ENCODE measurements around the gene NPAS1. TPM values are rescaled to one million over a fixed set of nuclear protein-coding genes. Genes with fewer than 3 reads are reported as not detected.

Gene NPAS1
- total RNA-seq: 10.0 TPM

DNA sequence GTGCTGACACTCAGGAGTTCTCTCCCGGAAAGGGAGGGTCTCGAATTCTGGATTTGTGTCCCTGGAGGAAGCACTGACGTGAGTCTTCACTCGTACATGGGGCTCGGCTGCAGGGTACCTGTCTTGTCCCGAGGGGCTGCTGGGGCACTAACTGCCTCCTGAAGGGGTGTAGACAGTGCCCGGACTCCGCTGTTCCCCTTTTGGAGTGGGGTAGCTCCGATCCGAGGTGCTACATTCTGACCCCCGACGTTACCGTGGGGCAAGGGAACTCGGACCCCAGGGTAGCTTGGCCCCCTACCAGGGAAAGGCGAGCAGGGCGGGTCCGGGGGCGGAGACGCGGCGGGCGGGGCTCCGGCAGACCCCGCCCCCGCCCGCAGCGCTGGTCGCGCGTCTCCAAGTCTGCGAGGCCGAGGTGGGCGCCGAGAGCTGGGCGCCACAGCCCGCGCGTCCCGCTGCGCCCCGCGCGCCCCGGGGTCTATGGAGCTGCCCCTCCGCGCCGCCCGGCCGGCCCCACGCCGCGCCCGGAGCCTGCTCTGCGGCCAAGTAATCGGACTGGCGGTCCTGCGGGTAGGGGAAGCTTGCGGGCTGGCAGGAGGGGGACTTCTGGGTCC is at the start of gene NPAS1:
NPAS1 (plus strand) TSS at position 407 of the 611 bp plus-strand sequence. CDS start 1,211 bp downstream, outside the sequence.

Other genes with a start within 250 kb of the NPAS1 start
- gene SLC1A5, start 231.2 kb upstream of the NPAS1 start, total RNA-seq: 3.1 TPM
- 52.6 TPM for gene AP2S1, start 169.0 kb upstream of the NPAS1 start, total RNA-seq
- 114 TPM for gene ARHGAP35, start 158.8 kb upstream of the NPAS1 start, total RNA-seq
- 11.3 TPM for gene TMEM160, start 28.8 kb downstream of the NPAS1 start, total RNA-seq
- 18.8 TPM for gene ZC3H4, start 93.9 kb downstream of the NPAS1 start, total RNA-seq
- gene SAE1, start 111.0 kb downstream of the NPAS1 start, total RNA-seq: 69.2 TPM
- 10.3 TPM for gene BBC3, start 211.4 kb downstream of the NPAS1 start, total RNA-seq
- gene CCDC9, start 236.7 kb downstream of the NPAS1 start, total RNA-seq: 3.8 TPM

Data from parietal lobe (tissue), 1 donor.